Fibroblast of pulmonary artery (primary cell): ENCODE results near the gene NME2.

ENCODE experiments used
- DNase-seq: peaks from one replicate; pipeline ENCODE4 v3.0.0-alpha.2; 2010; ENCODE audit warnings: low read depth
- H3K4me3 ChIP-seq: replicated peaks from 2 replicates; pipeline ENCODE4 v1.5.1; 2011; ENCODE audit warnings: low read depth, mild to moderate bottlenecking, control low read depth, low read length, moderate library complexity
- TF ChIP-seq, protein P1 (sequence below): IDR thresholded peaks from 2 replicates; pipeline ENCODE4 v1.5.1; 2011; ENCODE audit warnings: mild to moderate bottlenecking, control low read depth, low read length, inconsistent platforms; ENCODE audit errors: missing control alignments

Gene NME2

DNA sequence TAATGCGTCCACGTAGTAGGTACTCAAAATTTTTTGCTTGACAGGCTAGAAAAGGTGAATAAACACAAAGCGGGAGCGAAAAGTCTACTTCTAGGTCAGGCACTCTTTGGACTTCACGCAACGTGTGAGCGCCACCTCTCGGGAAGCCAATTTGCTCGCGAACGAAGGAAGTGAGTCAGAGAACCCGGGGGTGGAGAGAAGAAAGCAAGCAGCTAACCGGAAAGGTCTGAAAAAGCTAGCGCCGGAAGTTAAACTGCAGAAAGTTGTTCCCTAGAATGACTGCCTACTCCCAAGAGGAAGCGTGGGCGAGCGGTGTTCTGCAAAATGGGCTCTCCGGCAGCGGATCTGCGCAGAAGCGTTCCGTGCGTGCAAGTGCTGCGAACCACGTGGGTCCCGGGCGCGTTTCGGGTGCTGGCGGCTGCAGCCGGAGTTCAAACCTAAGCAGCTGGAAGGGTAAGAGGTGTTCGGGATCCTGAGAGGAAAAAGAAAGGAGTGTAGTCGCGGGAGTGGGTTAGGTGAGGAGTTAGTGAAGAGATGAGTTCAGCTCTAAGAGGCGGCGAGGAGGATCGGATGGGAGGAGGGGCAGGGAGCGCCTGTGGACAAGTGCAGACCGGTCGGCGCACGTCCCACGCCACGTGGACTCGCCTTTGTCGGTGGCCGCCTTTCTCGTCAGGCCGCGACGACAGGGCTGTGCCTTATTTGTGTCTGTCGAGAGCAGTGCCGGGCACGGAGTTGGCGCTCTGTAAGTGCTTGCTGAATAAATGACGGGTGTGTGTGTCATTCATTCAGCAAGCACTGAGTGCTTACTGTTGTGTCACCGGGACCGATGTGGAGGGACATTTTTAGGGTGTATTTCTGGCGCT lies 12.8 kb upstream of the NME2 start, which contains the start of gene NME1:
Gene NME1 (plus strand): TSS at position 350 of the 863 bp plus-strand sequence. CDS start 2,096 bp downstream, outside the sequence.
- DNase-seq, result peak; percentile 100
- H3K4me3 ChIP-seq, result peak within 1 kb of the TSS; percentile 94
- TF ChIP-seq, protein P1, sequence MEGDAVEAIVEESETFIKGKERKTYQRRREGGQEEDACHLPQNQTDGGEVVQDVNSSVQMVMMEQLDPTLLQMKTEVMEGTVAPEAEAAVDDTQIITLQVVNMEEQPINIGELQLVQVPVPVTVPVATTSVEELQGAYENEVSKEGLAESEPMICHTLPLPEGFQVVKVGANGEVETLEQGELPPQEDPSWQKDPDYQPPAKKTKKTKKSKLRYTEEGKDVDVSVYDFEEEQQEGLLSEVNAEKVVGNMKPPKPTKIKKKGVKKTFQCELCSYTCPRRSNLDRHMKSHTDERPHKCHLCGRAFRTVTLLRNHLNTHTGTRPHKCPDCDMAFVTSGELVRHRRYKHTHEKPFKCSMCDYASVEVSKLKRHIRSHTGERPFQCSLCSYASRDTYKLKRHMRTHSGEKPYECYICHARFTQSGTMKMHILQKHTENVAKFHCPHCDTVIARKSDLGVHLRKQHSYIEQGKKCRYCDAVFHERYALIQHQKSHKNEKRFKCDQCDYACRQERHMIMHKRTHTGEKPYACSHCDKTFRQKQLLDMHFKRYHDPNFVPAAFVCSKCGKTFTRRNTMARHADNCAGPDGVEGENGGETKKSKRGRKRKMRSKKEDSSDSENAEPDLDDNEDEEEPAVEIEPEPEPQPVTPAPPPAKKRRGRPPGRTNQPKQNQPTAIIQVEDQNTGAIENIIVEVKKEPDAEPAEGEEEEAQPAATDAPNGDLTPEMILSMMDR, result peak; percentile 76

DNA sequence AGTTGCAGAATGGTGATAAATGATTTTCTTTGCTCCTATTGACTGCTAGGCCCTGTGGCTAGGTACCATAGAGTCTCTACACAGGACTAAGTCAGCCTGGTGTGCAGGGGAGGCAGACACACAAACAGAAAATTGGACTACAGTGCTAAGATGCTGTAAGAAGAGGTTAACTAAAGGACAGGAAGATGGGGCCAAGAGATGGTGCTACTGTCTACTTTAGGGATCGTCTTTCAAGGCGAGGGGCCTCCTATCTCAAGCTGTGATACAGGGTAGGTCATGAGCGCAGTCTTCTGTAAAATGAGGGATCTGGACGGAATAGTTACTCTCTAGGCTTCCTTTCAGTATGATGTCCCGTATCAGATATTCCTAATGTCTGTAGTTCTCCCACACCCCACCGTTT lies 12.0 kb upstream of the NME2 start:
- H3K4me3 ChIP-seq, result peak overlapping the region; percentile 94
- TF ChIP-seq, protein P1, result no peak
- DNase-seq, result no peak

DNA sequence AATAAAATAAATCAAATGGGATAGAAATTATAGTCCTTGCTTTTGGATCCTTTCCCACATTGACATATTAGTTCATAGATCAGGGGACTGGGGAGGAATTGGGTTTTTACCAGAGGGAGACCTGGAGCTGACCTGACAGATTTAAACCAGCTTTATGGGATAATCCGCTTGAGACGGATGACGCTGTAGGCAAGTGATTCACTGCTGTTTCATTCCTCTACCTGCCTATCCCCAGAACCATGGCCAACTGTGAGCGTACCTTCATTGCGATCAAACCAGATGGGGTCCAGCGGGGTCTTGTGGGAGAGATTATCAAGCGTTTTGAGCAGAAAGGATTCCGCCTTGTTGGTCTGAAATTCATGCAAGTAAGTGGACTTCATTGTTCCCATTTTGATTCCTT lies 10.8 kb upstream of the NME2 start:
- TF ChIP-seq, protein P1, result no peak
- no peak overlapping the region for H3K4me3 ChIP-seq
- no peak for DNase-seq

DNA sequence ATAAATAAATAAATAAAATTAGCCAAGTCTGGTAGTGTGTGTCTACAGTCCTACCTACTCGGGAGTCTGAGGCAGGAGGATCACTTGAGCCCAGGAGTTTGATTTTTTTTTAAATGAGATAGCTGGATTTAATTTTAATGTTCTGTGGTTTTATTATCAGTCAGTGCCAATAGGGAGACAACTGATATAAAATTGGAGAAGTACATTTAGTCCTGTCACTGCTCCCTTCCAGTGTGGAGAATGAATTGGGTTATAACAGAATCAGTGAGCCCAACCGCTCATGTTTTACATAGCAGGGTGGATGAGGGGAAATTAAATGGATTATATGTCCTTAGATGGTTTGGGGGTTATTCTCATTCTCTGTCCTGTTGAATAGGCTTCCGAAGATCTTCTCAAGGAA lies 6.6 kb upstream of the NME2 start:
- TF ChIP-seq, protein P1, result no peak
- H3K4me3 ChIP-seq, result no peak overlapping the region
- no peak for DNase-seq

DNA sequence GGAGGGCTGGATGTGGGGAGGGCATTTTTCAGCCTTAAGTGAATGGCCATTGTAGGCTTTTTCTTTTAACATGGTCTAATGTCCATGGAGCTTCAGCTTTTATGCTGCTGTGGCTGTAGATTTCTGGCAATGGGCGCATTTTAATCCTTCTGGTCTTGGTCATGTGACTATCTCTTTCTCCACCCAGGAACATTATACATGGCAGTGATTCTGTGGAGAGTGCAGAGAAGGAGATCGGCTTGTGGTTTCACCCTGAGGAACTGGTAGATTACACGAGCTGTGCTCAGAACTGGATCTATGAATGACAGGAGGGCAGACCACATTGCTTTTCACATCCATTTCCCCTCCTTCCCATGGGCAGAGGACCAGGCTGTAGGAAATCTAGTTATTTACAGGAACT lies 4.7 kb upstream of the NME2 start:
- no peak overlapping the region for H3K4me3 ChIP-seq
- TF ChIP-seq, protein P1, result no peak
- DNase-seq, result no peak

DNA sequence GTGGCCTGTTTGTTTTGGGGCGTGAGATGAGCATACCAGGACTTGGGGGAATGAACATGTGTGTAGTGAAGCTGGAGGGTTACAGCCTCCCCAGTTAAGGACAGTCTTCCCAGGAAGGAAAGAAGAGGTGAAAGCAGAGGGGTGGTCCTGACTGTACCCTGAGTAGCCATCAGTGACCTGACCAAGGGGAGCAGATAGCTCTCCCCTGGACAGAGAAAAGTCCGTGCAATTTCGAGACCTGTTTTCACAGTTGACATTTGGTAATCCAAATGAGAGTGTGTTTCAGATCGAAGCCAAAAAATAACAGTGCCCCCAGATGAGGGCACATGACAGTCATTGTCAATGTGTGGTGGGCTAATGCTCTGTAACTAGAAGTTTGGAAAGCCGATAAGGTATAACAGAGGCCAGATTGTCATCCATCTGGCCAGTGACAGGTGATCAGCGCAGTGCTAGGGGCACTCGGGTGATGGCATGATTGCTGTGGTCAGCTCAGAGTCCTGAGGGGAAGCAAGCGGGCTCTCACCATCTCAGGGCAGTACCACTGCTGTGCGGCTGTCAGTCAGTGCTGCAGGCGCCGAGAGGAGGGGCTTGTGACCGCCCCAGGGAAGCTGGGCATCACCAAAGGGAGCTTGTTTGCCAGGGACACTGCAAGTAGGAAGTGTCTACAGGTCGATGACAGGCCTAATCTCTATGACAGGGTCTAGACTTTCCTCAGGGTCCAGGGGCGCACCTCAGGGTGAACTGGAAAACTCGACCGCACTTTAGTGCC lies 1.1 kb upstream of the NME2 start:
- TF ChIP-seq, protein P1, result no peak
- no peak for DNase-seq
- peak overlapping the region; percentile 86 for H3K4me3 ChIP-seq
